HCT116 (cell line): ENCODE measurements around the gene METTL21A. TPM values are rescaled to one million over a fixed set of nuclear protein-coding genes. Genes with fewer than 3 reads are reported as not detected.

Source experiments
- ATAC-seq: fragments of 200-7000 bp; cut with Tn5 transposase; 2 replicates; pipeline ENCODE4 v1.9.1; 2020; ENCODE audit warnings: mild to moderate bottlenecking, moderate library complexity
- BruUV-seq: library from RNA; stranded (reverse); fragments of 400-500 nt; replicated peaks from 2 replicates; lab custom pipeline; 2021; lab: Mats Ljungman, UMichigan
- CTCF ChIA-PET: fragments of 300-600 bp; sonication (Branson Sonifier 250); formaldehyde crosslinking; loops from one replicate; lab custom pipeline; 2021; ENCODE audit warnings: antibody characterized with exemption; lab: Charles Lee
- POLR2A ChIA-PET: fragments of 300-600, 350-600 bp; sonication (Branson Sonifier 250); formaldehyde crosslinking; loops from one replicate; lab custom pipeline; 2021; ENCODE audit warnings: antibody characterized with exemption; lab: Charles Lee
- RAD21 ChIA-PET, 2 experiments: fragments of 300-600 bp; sonication (Branson Sonifier 250); formaldehyde crosslinking; loops; one replicate each; lab custom pipeline; 2023; ENCODE audit warnings: low total read pairs in 2 of 2; ENCODE audit not compliant: uncharacterized antibody in 2 of 2, unreplicated experiment in 2 of 2, low non-redundant PET in 1 of 2; lab: Charles Lee
- DNase-seq: peaks from one replicate; pipeline ENCODE4 v3.0.0-alpha.2; 2010; ENCODE audit warnings: low read depth, low spot score
- H2AFZ ChIP-seq: fragments of 200-600 bp; shearing (Covaris generic), sonication (generic); 2 replicates; pipeline ENCODE4 v1.6.1; 2017; ENCODE audit warnings: low read depth, mixed run types, mixed read lengths, antibody characterized with exemption, low read length; ENCODE audit not compliant: poor library complexity, severe bottlenecking
- H3K27ac ChIP-seq: 2 replicates; pipeline ENCODE4 v1.5.1; 2012; ENCODE audit warnings: low read depth, low read length
- H3K27me3 ChIP-seq: fragments of 200-600 bp; sonication (generic); 2 replicates; pipeline ENCODE4 v1.6.1; 2016; ENCODE audit warnings: mixed run types, low read length, mixed read lengths; ENCODE audit not compliant: insufficient read depth
- H3K36me3 ChIP-seq, 2 experiments: fragments of 200-500 bp in 1 of 2; fragments of 200-600 bp in 1 of 2; sonication (Bioruptor generic) in 1 of 2; sonication (generic) in 1 of 2; 2 replicates each; pipeline versions ENCODE4 v1.5.1 to v1.6.1; 2014 to 2016; ENCODE audit warnings: low read length in 2 of 2, inconsistent platforms in 1 of 2, mixed read lengths in 1 of 2, mixed run types in 1 of 2; ENCODE audit not compliant: insufficient read depth in 2 of 2, control insufficient read depth in 1 of 2
- H3K4me1 ChIP-seq, 2 experiments: fragments of 200-600 bp in 1 of 2; sonication (generic) in 1 of 2; 2 replicates each; pipeline versions ENCODE4 v1.5.1 to v1.6.1; 2012 to 2017; ENCODE audit warnings: low read length in 2 of 2, inconsistent platforms in 1 of 2, mild to moderate bottlenecking in 1 of 2, mixed read lengths in 1 of 2, mixed run types in 1 of 2, moderate library complexity in 1 of 2; ENCODE audit not compliant: insufficient read depth in 2 of 2, control insufficient read depth in 1 of 2
- H3K4me2 ChIP-seq: fragments of 200-600 bp; sonication (generic); 2 replicates; pipeline ENCODE4 v1.6.1; 2017; ENCODE audit warnings: mixed run types, low read length, mixed read lengths
- H3K4me3 ChIP-seq, 2 experiments: fragments of 200-600 bp in 1 of 2; sonication (generic) in 1 of 2; replicated peaks in 1 of 2; 2 replicates each; pipeline ENCODE4 v1.5.1; 2011 to 2016; ENCODE audit warnings: low read length in 2 of 2, control low read depth in 1 of 2, low read depth in 1 of 2, mild to moderate bottlenecking in 1 of 2, mixed read lengths in 1 of 2, mixed run types in 1 of 2
- H3K79me2 ChIP-seq: fragments of 200-600 bp; sonication (generic); 2 replicates; pipeline ENCODE4 v1.6.1; 2017; ENCODE audit warnings: mild to moderate bottlenecking, mixed run types, low read length, moderate library complexity, mixed read lengths; ENCODE audit not compliant: insufficient read depth
- H3K9ac ChIP-seq: fragments of 200-600 bp; sonication (generic); 2 replicates; pipeline ENCODE4 v1.6.1; 2016; ENCODE audit warnings: low read length, mixed read lengths
- H3K9me2 ChIP-seq: fragments of 200-600 bp; sonication (generic), shearing (Covaris generic); 2 replicates; pipeline ENCODE4 v1.6.1; 2017; ENCODE audit warnings: mixed run types, mild to moderate bottlenecking, moderate library complexity; ENCODE audit not compliant: insufficient read depth
- H3K9me3 ChIP-seq, 2 experiments: fragments of 200-500 bp in 1 of 2; fragments of 200-600 bp in 1 of 2; sonication (Bioruptor generic) in 1 of 2; sonication (generic) in 1 of 2; 2 replicates each; pipeline ENCODE4 v1.6.1; 2014 to 2017; ENCODE audit warnings: low read length in 2 of 2, mixed read lengths in 2 of 2, inconsistent platforms in 1 of 2, low read depth in 1 of 2, mild to moderate bottlenecking in 1 of 2, mixed run types in 1 of 2, moderate library complexity in 1 of 2; ENCODE audit not compliant: control insufficient read depth in 1 of 2, insufficient read depth in 1 of 2
- H4K20me1 ChIP-seq: fragments of 200-600 bp; sonication (generic), shearing (Covaris generic); 2 replicates; pipeline ENCODE4 v1.6.1; 2017; ENCODE audit warnings: mixed run types, mild to moderate bottlenecking, moderate library complexity; ENCODE audit not compliant: insufficient read depth
- CBX3 ChIP-seq: IDR thresholded peaks from 2 replicates; pipeline ENCODE4 v1.6.1; 2012; ENCODE audit warnings: low read depth
- CEBPB ChIP-seq: IDR thresholded peaks from 2 replicates; pipeline ENCODE4 v1.6.1; 2012; ENCODE audit warnings: low read depth
- CTCF ChIP-seq, 3 experiments: fragments of 200-600 bp in 1 of 3; sonication (generic) in 1 of 3; IDR thresholded peaks in 2 of 3; conservative IDR thresholded peaks in 1 of 3; 2 replicates each; pipeline ENCODE4 v1.5.1; 2012 to 2017; ENCODE audit warnings: low read depth in 2 of 3, low read length in 2 of 3, antibody characterized with exemption in 1 of 3, borderline replicate concordance in 1 of 3, control low read depth in 1 of 3, mild to moderate bottlenecking in 1 of 3, mixed read lengths in 1 of 3, mixed run types in 1 of 3, moderate library complexity in 1 of 3; ENCODE audit not compliant: insufficient read depth in 1 of 3
- EZH2phosphoT487 ChIP-seq: fragments of 200-600 bp; IDR thresholded peaks from 2 replicates; pipeline ENCODE4 v1.6.1; 2018; ENCODE audit warnings: antibody characterized with exemption, borderline replicate concordance
- FOSL1 ChIP-seq: IDR thresholded peaks from 2 replicates; pipeline ENCODE4 v1.6.1; 2012; ENCODE audit warnings: low read depth
- RAD21 ChIP-seq: IDR thresholded peaks from 2 replicates; pipeline ENCODE4 v1.6.1; 2012; ENCODE audit warnings: low read depth, mild to moderate bottlenecking
- REST ChIP-seq: IDR thresholded peaks from 2 replicates; pipeline ENCODE4 v1.6.1; 2012; ENCODE audit warnings: low read depth
- SIN3A ChIP-seq: IDR thresholded peaks from 2 replicates; pipeline ENCODE4 v1.6.1; 2012; ENCODE audit warnings: low read depth
- TCF7L2 ChIP-seq: IDR thresholded peaks from 2 replicates; pipeline ENCODE4 v1.7.0; 2011; ENCODE audit warnings: borderline replicate concordance, inconsistent platforms; ENCODE audit not compliant: insufficient read depth, insufficient read length; ENCODE audit errors: extremely low read depth
- ZBTB33 ChIP-seq: IDR thresholded peaks from 2 replicates; pipeline ENCODE4 v1.6.1; 2011; ENCODE audit warnings: mild to moderate bottlenecking, low read length, moderate library complexity; ENCODE audit not compliant: insufficient replicate concordance; ENCODE audit errors: extremely low read depth
- ZNF274 ChIP-seq: fragments of 200-500 bp; sonication (Bioruptor generic); IDR thresholded peaks from 2 replicates; pipeline ENCODE4 v1.6.1; 2014; ENCODE audit warnings: mild to moderate bottlenecking, low read depth, low read length, inconsistent platforms
- intact Hi-C: fragments of 100-400 bp; cut with micrococcal nuclease; formaldehyde crosslinking; loops from 2 replicates; pipeline ENCODE4 v1.10.0; 2022
- total RNA-seq: library from RNA; stranded (reverse); gene quantifications from one replicate; pipeline ENCODE4 v1.2.1, GENCODE V29; 2021; ENCODE audit not compliant: unreplicated experiment

The METTL21A gene
- total RNA-seq, 1 experiment from 2014 or later, result 25.7 TPM

- DNase-seq (no peak), ATAC-seq (no peak)
- H3K4me2 ChIP-seq, result no peak overlapping the region
- H3K9me2 ChIP-seq, result no peaks in the 10 kb centered on the region
- H3K4me1 ChIP-seq, result no peaks in the 10 kb centered on the region
- no peak overlapping the region for H2AFZ ChIP-seq
- no peaks in the 10 kb centered on the region for H3K79me2 ChIP-seq
- TF ChIP-seq SIN3A (no peak), ZNF274 (no peak), FOSL1 (no peak), REST (no peak), CBX3 (no peak), EZH2phosphoT487 (no peak), CEBPB (no peak)
- intact Hi-C loops, result no loop called here
- H3K9ac ChIP-seq, result no peak overlapping the region
- ChIA-PET RAD21 (no interaction called here), CTCF (no interaction called here), POLR2A (no interaction called here)
- H3K4me3 ChIP-seq, result no peak overlapping the region
- no peak overlapping the region for H3K27ac ChIP-seq
- H3K27me3 ChIP-seq, result no peaks in the 10 kb centered on the region
- BruUV-seq, result no TSS peak
- H4K20me1 ChIP-seq, result no peaks in the 10 kb centered on the region
- no peaks in the 10 kb centered on the region for H3K9me3 ChIP-seq
- H3K36me3 ChIP-seq, result peaks cover 9 to 21% of the 10 kb centered on the region in 2 experiments; a peak in 3 of 4 replicates
Observed at GRCh38 chr2:207584952-207585351, 40.2 kb downstream of the METTL21A start.

- Histone ChIP-seq H3K9me3 (no peaks in the 10 kb centered on the region), H3K4me1 (no peaks in the 10 kb centered on the region), H3K27ac (no peak overlapping the region), H3K9me2 (no peaks in the 10 kb centered on the region), H3K79me2 (no peaks in the 10 kb centered on the region), H3K36me3 (peaks cover 20 to 21% of the 10 kb centered on the region in 2 experiments), H2AFZ (no peak overlapping the region), H3K4me3 (no peak overlapping the region), H4K20me1 (no peaks in the 10 kb centered on the region), H3K27me3 (no peaks in the 10 kb centered on the region), H3K9ac (no peak overlapping the region), H3K4me2 (no peak overlapping the region)
- ATAC-seq (no peak), DNase-seq (no peak)
- CTCF ChIA-PET, result no interaction called here
- POLR2A ChIA-PET, result no interaction called here
- RAD21 ChIA-PET, result no interaction called here
- intact Hi-C loops, result no loop called here
- BruUV-seq, result no TSS peak
- TF ChIP-seq TCF7L2, result no peak
- no peak for TF ChIP-seq RAD21
- TF ChIP-seq CEBPB, result no peak
- TF ChIP-seq ZBTB33, result no peak
- TF ChIP-seq EZH2phosphoT487, result no peak
- TF ChIP-seq CTCF (IDR thresholded peaks at IDR 0.05 in 2 of 3, conservative IDR thresholded peaks at IDR 0.05 in 1 of 3; ENCODE audit: borderline replicate concordance in 1 of 3, insufficient read depth in 1 of 3, low read depth in 2 of 3, low read length in 2 of 3), result no peak
- no peak for TF ChIP-seq SIN3A
Observed at GRCh38 chr2:207571370-207571769, 53.8 kb downstream of the METTL21A start.
